ENCODE results near the gene MTUS2.

DNA sequence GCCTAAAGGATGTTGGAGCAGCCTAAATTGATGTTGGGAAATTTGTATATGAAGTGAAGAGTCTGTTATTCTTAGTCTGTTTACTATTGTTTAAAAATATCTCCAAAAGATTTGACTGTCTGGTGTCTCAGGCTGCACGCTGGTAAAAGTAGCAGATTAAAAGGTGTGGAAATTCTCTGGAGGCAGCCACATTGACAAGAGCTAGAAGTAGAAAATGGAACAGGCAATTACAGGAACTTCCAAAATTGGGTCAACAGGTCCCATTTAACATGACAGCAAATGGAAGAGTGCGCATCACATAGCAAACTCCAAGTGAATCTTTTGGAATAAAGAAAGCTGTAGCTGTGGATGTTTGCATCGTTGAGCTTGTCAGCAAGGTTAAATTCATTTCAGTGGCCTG lies 138.3 kb downstream of the MTUS2 start:
- TF ChIP-seq HDAC2 (IDR thresholded peaks at IDR 0.05): no peak
- TF ChIP-seq FOS (IDR thresholded peaks at IDR 0.05; ENCODE audit: extremely low read depth, insufficient read length): no peak
- no peak for TF ChIP-seq GABPB2 (CRISPR knock-in tag; conservative IDR thresholded peaks at IDR 0.05)
- no peak for TF ChIP-seq POLR2A (conservative IDR thresholded peaks at IDR 0.05)
- no peak for TF ChIP-seq PHF8 (IDR thresholded peaks at IDR 0.05; ENCODE audit: borderline replicate concordance, low read length)
- TF ChIP-seq, protein P1, sequence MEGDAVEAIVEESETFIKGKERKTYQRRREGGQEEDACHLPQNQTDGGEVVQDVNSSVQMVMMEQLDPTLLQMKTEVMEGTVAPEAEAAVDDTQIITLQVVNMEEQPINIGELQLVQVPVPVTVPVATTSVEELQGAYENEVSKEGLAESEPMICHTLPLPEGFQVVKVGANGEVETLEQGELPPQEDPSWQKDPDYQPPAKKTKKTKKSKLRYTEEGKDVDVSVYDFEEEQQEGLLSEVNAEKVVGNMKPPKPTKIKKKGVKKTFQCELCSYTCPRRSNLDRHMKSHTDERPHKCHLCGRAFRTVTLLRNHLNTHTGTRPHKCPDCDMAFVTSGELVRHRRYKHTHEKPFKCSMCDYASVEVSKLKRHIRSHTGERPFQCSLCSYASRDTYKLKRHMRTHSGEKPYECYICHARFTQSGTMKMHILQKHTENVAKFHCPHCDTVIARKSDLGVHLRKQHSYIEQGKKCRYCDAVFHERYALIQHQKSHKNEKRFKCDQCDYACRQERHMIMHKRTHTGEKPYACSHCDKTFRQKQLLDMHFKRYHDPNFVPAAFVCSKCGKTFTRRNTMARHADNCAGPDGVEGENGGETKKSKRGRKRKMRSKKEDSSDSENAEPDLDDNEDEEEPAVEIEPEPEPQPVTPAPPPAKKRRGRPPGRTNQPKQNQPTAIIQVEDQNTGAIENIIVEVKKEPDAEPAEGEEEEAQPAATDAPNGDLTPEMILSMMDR (IDR thresholded peaks at IDR 0.05 in 2 of 3, conservative IDR thresholded peaks at IDR 0.05 in 1 of 3; ENCODE audit: insufficient read depth in 2 of 3, low read depth in 1 of 3, low read length in 3 of 3): no peak
- TF ChIP-seq ZNF316 (IDR thresholded peaks at IDR 0.05): no peak
- TF ChIP-seq ZBTB7A (IDR thresholded peaks at IDR 0.05; ENCODE audit: borderline replicate concordance, control insufficient read depth, low read depth, low read length): no peak
- no peak for TF ChIP-seq SIN3A (IDR thresholded peaks at IDR 0.05; ENCODE audit: borderline replicate concordance in 2 of 2, control insufficient read depth in 1 of 2, low read depth in 2 of 2, low read length in 2 of 2)
- no peak for TF ChIP-seq PTBP1 (IDR thresholded peaks at IDR 0.05; ENCODE audit: low read depth, low read length)
- no peak for TF ChIP-seq CHD4 (IDR thresholded peaks at IDR 0.05; ENCODE audit: insufficient read depth, insufficient replicate concordance, low read depth, low read length, poor library complexity, severe bottlenecking)
- TF ChIP-seq, protein P2, sequence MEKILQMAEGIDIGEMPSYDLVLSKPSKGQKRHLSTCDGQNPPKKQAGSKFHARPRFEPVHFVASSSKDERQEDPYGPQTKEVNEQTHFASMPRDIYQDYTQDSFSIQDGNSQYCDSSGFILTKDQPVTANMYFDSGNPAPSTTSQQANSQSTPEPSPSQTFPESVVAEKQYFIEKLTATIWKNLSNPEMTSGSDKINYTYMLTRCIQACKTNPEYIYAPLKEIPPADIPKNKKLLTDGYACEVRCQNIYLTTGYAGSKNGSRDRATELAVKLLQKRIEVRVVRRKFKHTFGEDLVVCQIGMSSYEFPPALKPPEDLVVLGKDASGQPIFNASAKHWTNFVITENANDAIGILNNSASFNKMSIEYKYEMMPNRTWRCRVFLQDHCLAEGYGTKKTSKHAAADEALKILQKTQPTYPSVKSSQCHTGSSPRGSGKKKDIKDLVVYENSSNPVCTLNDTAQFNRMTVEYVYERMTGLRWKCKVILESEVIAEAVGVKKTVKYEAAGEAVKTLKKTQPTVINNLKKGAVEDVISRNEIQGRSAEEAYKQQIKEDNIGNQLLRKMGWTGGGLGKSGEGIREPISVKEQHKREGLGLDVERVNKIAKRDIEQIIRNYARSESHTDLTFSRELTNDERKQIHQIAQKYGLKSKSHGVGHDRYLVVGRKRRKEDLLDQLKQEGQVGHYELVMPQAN (IDR thresholded peaks at IDR 0.05; ENCODE audit: borderline replicate concordance): no peak

Data from K562 (cell line).